IMR-90 (cell line): ENCODE data around the gene SCAF4.

Experiments used
- CEBPB ChIP-seq: IDR thresholded peaks from 2 replicates; pipeline ENCODE4 v1.6.1; 2012; ENCODE audit warnings: low read depth, low read length, improper control_type of control experiment
- FOS ChIP-seq: fragments of 150-350 bp; IDR thresholded peaks from 2 replicates; pipeline ENCODE4 v1.6.1; 2016; ENCODE audit warnings: low read depth, low read length
- MAFK ChIP-seq: IDR thresholded peaks from 2 replicates; pipeline ENCODE4 v1.6.1; 2012; ENCODE audit warnings: low read depth, low read length, improper control_type of control experiment
- MAZ ChIP-seq: IDR thresholded peaks from 2 replicates; pipeline ENCODE4 v1.6.1; 2012; ENCODE audit warnings: low read depth, mild to moderate bottlenecking, low read length, improper control_type of control experiment, moderate library complexity, borderline replicate concordance
- MXI1 ChIP-seq: IDR thresholded peaks from 2 replicates; pipeline ENCODE4 v1.6.1; 2012; ENCODE audit warnings: low read depth, mild to moderate bottlenecking, low read length, moderate library complexity, borderline replicate concordance
- NFE2L2 ChIP-seq: fragments of 150-350 bp; IDR thresholded peaks from 2 replicates; pipeline ENCODE4 v1.6.1; 2016; ENCODE audit warnings: low read depth, mild to moderate bottlenecking, low read length
- POLR2A ChIP-seq: IDR thresholded peaks from 2 replicates; pipeline ENCODE4 v1.6.1; 2012; ENCODE audit warnings: mild to moderate bottlenecking, low read depth, low read length
- RAD21 ChIP-seq: IDR thresholded peaks from 2 replicates; pipeline ENCODE4 v1.6.1; 2012; ENCODE audit warnings: low read length, improper control_type of control experiment
- RCOR1 ChIP-seq: IDR thresholded peaks from 2 replicates; pipeline ENCODE4 v1.6.1; 2012; ENCODE audit warnings: mild to moderate bottlenecking, low read length, improper control_type of control experiment; ENCODE audit not compliant: insufficient replicate concordance
- RFX5 ChIP-seq: IDR thresholded peaks from 2 replicates; pipeline ENCODE4 v1.8.0; 2012; ENCODE audit warnings: low read depth, mild to moderate bottlenecking, low read length, moderate library complexity
- SMC3 ChIP-seq: fragments of 150-350 bp; IDR thresholded peaks from 2 replicates; pipeline ENCODE4 v1.6.1; 2016; ENCODE audit warnings: low read depth, mild to moderate bottlenecking, antibody characterized with exemption, low read length, moderate library complexity
- TF ChIP-seq, protein P1 (sequence below): fragments of 150-350 bp; IDR thresholded peaks from 2 replicates; pipeline ENCODE4 v1.6.1; 2016; ENCODE audit warnings: low read depth, mild to moderate bottlenecking, low read length, moderate library complexity, borderline replicate concordance
- TF ChIP-seq, protein P2 (sequence below): conservative IDR thresholded peaks from 2 replicates; pipeline ENCODE4 v1.5.1; 2012; ENCODE audit warnings: mild to moderate bottlenecking, low read depth, low read length, improper control_type of control experiment
- TF ChIP-seq, protein P3 (sequence below): fragments of 150-350 bp; IDR thresholded peaks from 2 replicates; pipeline ENCODE4 v1.6.1; 2017; ENCODE audit warnings: mild to moderate bottlenecking, antibody characterized with exemption, low read length, low read depth

DNA sequence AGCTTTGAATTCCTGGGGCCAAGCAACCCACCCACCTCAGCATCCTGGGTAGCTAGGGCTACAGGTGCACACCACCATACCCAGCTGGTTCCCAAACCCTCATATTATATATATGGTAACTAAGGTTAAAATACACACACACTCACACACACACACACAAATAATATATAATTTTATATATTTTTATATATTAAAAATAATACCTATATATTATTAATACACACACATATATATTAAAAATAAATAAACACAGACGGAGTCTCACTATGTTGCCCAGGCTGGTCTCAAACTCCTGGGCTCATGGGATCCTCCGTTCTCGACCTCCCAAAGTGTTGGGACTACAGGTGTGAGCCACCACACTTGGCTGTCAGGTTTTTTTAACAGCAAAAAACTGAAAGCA is 31.9 kb downstream of the SCAF4 start:
- no peak for TF ChIP-seq POLR2A
- no peak for TF ChIP-seq MXI1
- TF ChIP-seq, protein P1, sequence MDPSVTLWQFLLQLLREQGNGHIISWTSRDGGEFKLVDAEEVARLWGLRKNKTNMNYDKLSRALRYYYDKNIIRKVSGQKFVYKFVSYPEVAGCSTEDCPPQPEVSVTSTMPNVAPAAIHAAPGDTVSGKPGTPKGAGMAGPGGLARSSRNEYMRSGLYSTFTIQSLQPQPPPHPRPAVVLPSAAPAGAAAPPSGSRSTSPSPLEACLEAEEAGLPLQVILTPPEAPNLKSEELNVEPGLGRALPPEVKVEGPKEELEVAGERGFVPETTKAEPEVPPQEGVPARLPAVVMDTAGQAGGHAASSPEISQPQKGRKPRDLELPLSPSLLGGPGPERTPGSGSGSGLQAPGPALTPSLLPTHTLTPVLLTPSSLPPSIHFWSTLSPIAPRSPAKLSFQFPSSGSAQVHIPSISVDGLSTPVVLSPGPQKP: no peak
- TF ChIP-seq, protein P2, sequence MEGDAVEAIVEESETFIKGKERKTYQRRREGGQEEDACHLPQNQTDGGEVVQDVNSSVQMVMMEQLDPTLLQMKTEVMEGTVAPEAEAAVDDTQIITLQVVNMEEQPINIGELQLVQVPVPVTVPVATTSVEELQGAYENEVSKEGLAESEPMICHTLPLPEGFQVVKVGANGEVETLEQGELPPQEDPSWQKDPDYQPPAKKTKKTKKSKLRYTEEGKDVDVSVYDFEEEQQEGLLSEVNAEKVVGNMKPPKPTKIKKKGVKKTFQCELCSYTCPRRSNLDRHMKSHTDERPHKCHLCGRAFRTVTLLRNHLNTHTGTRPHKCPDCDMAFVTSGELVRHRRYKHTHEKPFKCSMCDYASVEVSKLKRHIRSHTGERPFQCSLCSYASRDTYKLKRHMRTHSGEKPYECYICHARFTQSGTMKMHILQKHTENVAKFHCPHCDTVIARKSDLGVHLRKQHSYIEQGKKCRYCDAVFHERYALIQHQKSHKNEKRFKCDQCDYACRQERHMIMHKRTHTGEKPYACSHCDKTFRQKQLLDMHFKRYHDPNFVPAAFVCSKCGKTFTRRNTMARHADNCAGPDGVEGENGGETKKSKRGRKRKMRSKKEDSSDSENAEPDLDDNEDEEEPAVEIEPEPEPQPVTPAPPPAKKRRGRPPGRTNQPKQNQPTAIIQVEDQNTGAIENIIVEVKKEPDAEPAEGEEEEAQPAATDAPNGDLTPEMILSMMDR: no peak
- no peak for TF ChIP-seq FOS
- no peak for TF ChIP-seq MAFK
- no peak for TF ChIP-seq NFE2L2
- TF ChIP-seq MAZ: no peak
- TF ChIP-seq, protein P3, sequence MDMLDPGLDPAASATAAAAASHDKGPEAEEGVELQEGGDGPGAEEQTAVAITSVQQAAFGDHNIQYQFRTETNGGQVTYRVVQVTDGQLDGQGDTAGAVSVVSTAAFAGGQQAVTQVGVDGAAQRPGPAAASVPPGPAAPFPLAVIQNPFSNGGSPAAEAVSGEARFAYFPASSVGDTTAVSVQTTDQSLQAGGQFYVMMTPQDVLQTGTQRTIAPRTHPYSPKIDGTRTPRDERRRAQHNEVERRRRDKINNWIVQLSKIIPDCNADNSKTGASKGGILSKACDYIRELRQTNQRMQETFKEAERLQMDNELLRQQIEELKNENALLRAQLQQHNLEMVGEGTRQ: no peak
- no peak for TF ChIP-seq CEBPB
- no peak for TF ChIP-seq SMC3
- no peak for TF ChIP-seq RAD21
- TF ChIP-seq RFX5: no peak
- TF ChIP-seq RCOR1: no peak
